B cell (primary cell): ENCODE results near the gene PDCD6IP. TPM values are rescaled to one million over a fixed set of nuclear protein-coding genes. Genes with fewer than 3 reads are reported as not detected.

Experiments
- ATAC-seq: fragments of 200-7000 bp; cut with Tn5 transposase; one replicate; pipeline ENCODE4 v1.10.0; 2021; ENCODE audit warnings: low read depth, mild to moderate bottlenecking, moderate number of reproducible peaks, moderate library complexity
- CTCF ChIA-PET: fragments of 350-600 bp; sonication (Branson Sonifier 250); formaldehyde crosslinking; loops from one replicate; lab custom pipeline; 2021; ENCODE audit warnings: antibody characterized with exemption, inconsistent platforms; lab: Charles Lee
- POLR2A ChIA-PET: fragments of 350-600 bp; sonication (Branson Sonifier 250); formaldehyde crosslinking; loops from one replicate; lab custom pipeline; 2021; ENCODE audit warnings: antibody characterized with exemption; lab: Charles Lee
- DNase-seq: peaks from one replicate; pipeline ENCODE4 v3.0.0; 2013
- H2AFZ ChIP-seq: 2 replicates; pipeline ENCODE4 v1.6.1; 2012; ENCODE audit warnings: mild to moderate bottlenecking, low read depth, low read length; ENCODE audit not compliant: insufficient read depth, poor library complexity, severe bottlenecking
- H3K27ac ChIP-seq, 2 donors: 1 replicate in 1 of 2; 2 replicates in 1 of 2; pipeline ENCODE4 v1.5.1; 2012 to 2013; ENCODE audit warnings: low read length in 2 of 2, mild to moderate bottlenecking in 2 of 2, moderate library complexity in 1 of 2
- H3K27me3 ChIP-seq, 4 experiments: fragments of 200-600 bp in 1 of 4; sonication (generic) in 1 of 4; replicated peaks in 1 of 4; 1 replicate in 2 of 4; 2 replicates in 2 of 4; pipeline versions ENCODE4 v1.6.1 to v1.7.0; 2013 to 2016; ENCODE audit warnings: low read length in 3 of 4, mild to moderate bottlenecking in 2 of 4, mixed read lengths in 1 of 4, moderate library complexity in 1 of 4; ENCODE audit not compliant: insufficient read depth in 4 of 4, control insufficient read depth in 3 of 4; ENCODE audit errors: control extremely low read depth in 1 of 4
- H3K36me3 ChIP-seq, 2 experiments: replicated peaks in 1 of 2; 1 replicate in 1 of 2; 2 replicates in 1 of 2; pipeline versions ENCODE4 v1.6.1 to v1.7.1; 2013; ENCODE audit warnings: low read length in 1 of 2; ENCODE audit not compliant: insufficient read depth in 2 of 2, control insufficient read depth in 1 of 2; ENCODE audit errors: control extremely low read depth in 1 of 2, extremely low read depth in 1 of 2
- H3K4me1 ChIP-seq, 2 donors: fragments of 200-600 bp in 1 of 2; sonication (generic) in 1 of 2; 1 replicate in 1 of 2; 2 replicates in 1 of 2; pipeline versions ENCODE4 v1.5.1 to v1.6.1; 2013 to 2017; ENCODE audit warnings: low read length in 2 of 2; ENCODE audit not compliant: control insufficient read depth in 2 of 2, insufficient read depth in 2 of 2
- H3K4me2 ChIP-seq: replicated peaks from 2 replicates; pipeline ENCODE3; 2012; ENCODE audit warnings: mild to moderate bottlenecking, low read depth, low read length; ENCODE audit not compliant: poor library complexity, severe bottlenecking
- H3K4me3 ChIP-seq, 5 experiments: fragments of 200-600 bp in 1 of 5; sonication (generic) in 1 of 5; 1 replicate in 3 of 5; 2 replicates in 2 of 5; pipeline versions ENCODE4 v1.5.1 to v1.7.0; 2011 to 2016; ENCODE audit warnings: low read length in 4 of 5, mild to moderate bottlenecking in 4 of 5, low read depth in 2 of 5, control low read depth in 1 of 5, moderate library complexity in 1 of 5; ENCODE audit not compliant: insufficient read depth in 1 of 5; ENCODE audit errors: control extremely low read depth in 1 of 5, extremely low read depth in 1 of 5
- H3K79me2 ChIP-seq: fragments of 200-600 bp; sonication (generic); one replicate; pipeline ENCODE4 v1.6.0; 2016; ENCODE audit warnings: low read length; ENCODE audit not compliant: control insufficient read depth, insufficient read depth
- H3K9ac ChIP-seq: fragments of 200-600 bp; sonication (generic); 2 replicates; pipeline ENCODE4 v1.6.1; 2017; ENCODE audit warnings: mild to moderate bottlenecking, low read length, moderate library complexity
- H3K9me3 ChIP-seq, 3 donors: one replicate each; pipeline versions ENCODE4 v1.6.1 to v1.7.1; 2013; ENCODE audit warnings: low read length in 2 of 3; ENCODE audit not compliant: control insufficient read depth in 2 of 3, insufficient read depth in 1 of 3; ENCODE audit errors: control extremely low read depth in 1 of 3
- H4K20me1 ChIP-seq: 2 replicates; pipeline ENCODE4 v1.6.0; 2012; ENCODE audit warnings: mild to moderate bottlenecking, low read length; ENCODE audit not compliant: insufficient read depth, control insufficient read depth, poor library complexity, severe bottlenecking
- H3K27ac Mint-ChIP-seq: one replicate; pipeline ENCODE4 v1.8.0; 2021; ENCODE audit warnings: mixed read lengths
- H3K27me3 Mint-ChIP-seq: one replicate; pipeline ENCODE4 v1.8.0; 2021; ENCODE audit warnings: mixed read lengths
- H3K4me1 Mint-ChIP-seq: one replicate; pipeline ENCODE4 v1.8.0; 2021; ENCODE audit warnings: mixed read lengths
- H3K4me3 Mint-ChIP-seq: one replicate; pipeline ENCODE4 v1.8.0; 2021; ENCODE audit warnings: mixed read lengths
- H3K9me3 Mint-ChIP-seq: one replicate; pipeline ENCODE4 v1.8.0; 2022; ENCODE audit warnings: mixed read lengths; ENCODE audit not compliant: insufficient read depth
- EZH2 ChIP-seq: IDR thresholded peaks from 2 replicates; pipeline ENCODE4 v1.6.1; 2012; ENCODE audit warnings: borderline replicate concordance, low read depth, mild to moderate bottlenecking, moderate library complexity, low read length; ENCODE audit not compliant: insufficient read depth, poor library complexity, severe bottlenecking
- WGBS: methylation state at CpG from one replicate; pipeline ENCODE4 v1.1.5; 2013; ENCODE audit warnings: missing lambda C conversion rate; ENCODE audit not compliant: insufficient coverage; 5-methylcytosine and 5-hydroxymethylcytosine counted together
- intact Hi-C: fragments of 100-400 bp; cut with micrococcal nuclease; formaldehyde crosslinking; loops from one replicate; pipeline ENCODE4 v1.10.0; 2022
- polyA plus RNA-seq: library from polyadenylated mRNA; depleted of rRNA; stranded (reverse); fragments of >200 nt; gene quantifications from 2 replicates; pipeline ENCODE4 v1.2.3, GENCODE V29; 2012
- total RNA-seq, 2 donors: library from RNA; stranded (reverse); fragments of 120-200 nt in 1 of 2; gene quantifications; 1 replicate in 1 of 2; 2 replicates in 1 of 2; pipeline versions ENCODE4 v1.2.3 to v1.2.4, GENCODE V29; 2013 to 2022
- TF ChIP-seq, protein P1 (sequence below): fragments of 200-600 bp; IDR thresholded peaks from one replicate; pipeline ENCODE4 v1.8.0; 2022; ENCODE audit warnings: antibody characterized with exemption, mild to moderate bottlenecking

Gene PDCD6IP
- total and polyA plus RNA-seq, 2 donors (not counting 1 experiment from before 2014, with no cell fraction given) = 103 to 276 TPM

GRCh38 chr3:33914212-33914611 lies 115.8 kb downstream of the PDCD6IP start:
- no peak overlapping the region for H3K4me2 ChIP-seq
- DNase-seq = no peak
- H2AFZ ChIP-seq = no peak overlapping the region
- H3K4me1 Mint-ChIP-seq = peaks cover 3% of the 10 kb centered on the region
- H3K27me3 Mint-ChIP-seq = peaks cover 9% of the 10 kb centered on the region
- H4K20me1 ChIP-seq = no peaks in the 10 kb centered on the region
- ATAC-seq = no peak
- no peak overlapping the region for H3K4me3 Mint-ChIP-seq
- no peaks in the 10 kb centered on the region for H3K79me2 ChIP-seq
- ChIA-PET POLR2A (no interaction called here), CTCF (interaction anchor here (2.3 to 2.8 kb wide), 2 partner anchors 770 to 1994 kb away, joined by 10 to 12 read pairs; no protein-coding TSS in a partner anchor)
- WGBS = no CpG with 5 or more reads among the region's 2 CpGs
- H3K27ac Mint-ChIP-seq = no peak overlapping the region
- intact Hi-C loops = no loop called here
- no peaks in the 10 kb centered on the region for H3K9me3 ChIP-seq
- no peaks in the 10 kb centered on the region for H3K9me3 Mint-ChIP-seq
- no peaks in the 10 kb centered on the region for H3K27me3 ChIP-seq
- H3K4me3 ChIP-seq = no peak overlapping the region
- H3K27ac ChIP-seq = no peak overlapping the region
- no peaks in the 10 kb centered on the region for H3K36me3 ChIP-seq
- no peak overlapping the region for H3K9ac ChIP-seq
- TF ChIP-seq EZH2 = no peak
- TF ChIP-seq, protein P1, sequence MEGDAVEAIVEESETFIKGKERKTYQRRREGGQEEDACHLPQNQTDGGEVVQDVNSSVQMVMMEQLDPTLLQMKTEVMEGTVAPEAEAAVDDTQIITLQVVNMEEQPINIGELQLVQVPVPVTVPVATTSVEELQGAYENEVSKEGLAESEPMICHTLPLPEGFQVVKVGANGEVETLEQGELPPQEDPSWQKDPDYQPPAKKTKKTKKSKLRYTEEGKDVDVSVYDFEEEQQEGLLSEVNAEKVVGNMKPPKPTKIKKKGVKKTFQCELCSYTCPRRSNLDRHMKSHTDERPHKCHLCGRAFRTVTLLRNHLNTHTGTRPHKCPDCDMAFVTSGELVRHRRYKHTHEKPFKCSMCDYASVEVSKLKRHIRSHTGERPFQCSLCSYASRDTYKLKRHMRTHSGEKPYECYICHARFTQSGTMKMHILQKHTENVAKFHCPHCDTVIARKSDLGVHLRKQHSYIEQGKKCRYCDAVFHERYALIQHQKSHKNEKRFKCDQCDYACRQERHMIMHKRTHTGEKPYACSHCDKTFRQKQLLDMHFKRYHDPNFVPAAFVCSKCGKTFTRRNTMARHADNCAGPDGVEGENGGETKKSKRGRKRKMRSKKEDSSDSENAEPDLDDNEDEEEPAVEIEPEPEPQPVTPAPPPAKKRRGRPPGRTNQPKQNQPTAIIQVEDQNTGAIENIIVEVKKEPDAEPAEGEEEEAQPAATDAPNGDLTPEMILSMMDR = no peak
- H3K4me1 ChIP-seq = no peaks in the 10 kb centered on the region

DNA sequence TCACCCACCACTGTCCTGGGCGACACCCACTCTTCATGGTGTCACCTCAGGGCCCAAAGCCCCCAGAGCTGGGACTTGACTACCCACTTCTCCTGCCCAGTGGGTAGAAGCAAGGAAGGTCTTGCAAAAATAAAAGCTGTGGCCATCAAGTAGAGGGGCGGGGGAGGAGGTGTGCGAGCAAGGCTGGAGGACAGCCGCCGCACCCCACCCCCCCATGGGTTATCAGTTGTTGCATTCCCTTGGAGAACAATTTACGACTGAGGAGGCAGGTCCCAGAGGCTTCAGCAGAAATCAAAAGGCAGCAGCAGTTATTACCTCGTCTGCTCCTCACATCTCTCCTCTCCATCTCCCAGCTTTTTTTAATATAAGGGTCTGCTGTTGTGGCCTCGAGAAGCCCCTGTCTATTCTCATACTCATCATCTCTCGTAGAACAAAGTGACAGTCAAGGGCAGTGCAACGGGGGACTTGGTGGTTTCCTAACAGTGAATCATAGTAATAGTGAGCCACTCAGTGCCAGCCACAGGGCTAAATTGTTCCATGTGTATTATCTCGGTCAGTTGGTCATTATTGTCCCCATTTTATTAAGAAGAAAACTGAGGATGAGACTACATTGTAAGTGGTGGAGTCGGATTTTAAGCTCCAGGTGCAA lies 116.4 kb downstream of the PDCD6IP start:
- no peaks in the 10 kb centered on the region for H3K27me3 ChIP-seq
- H3K27ac ChIP-seq = no peak overlapping the region
- TF ChIP-seq, protein P1 = no peak
- no peak for TF ChIP-seq EZH2
- H3K36me3 ChIP-seq = no peaks in the 10 kb centered on the region
- no peaks in the 10 kb centered on the region for H3K9me3 ChIP-seq
- H3K4me3 Mint-ChIP-seq = no peak overlapping the region
- ChIA-PET CTCF (interaction anchor here (2.3 to 2.8 kb wide), 2 partner anchors 769 to 1993 kb away, joined by 10 to 12 read pairs; no protein-coding TSS in a partner anchor), POLR2A (no interaction called here)
- H3K9me3 Mint-ChIP-seq = no peaks in the 10 kb centered on the region
- H3K4me1 ChIP-seq = no peaks in the 10 kb centered on the region
- H3K27ac Mint-ChIP-seq = no peak overlapping the region
- DNase-seq (no peak), ATAC-seq (no peak)
- whole genome bisulfite sequencing = 98% methylated on average over 5 of the region's 12 CpGs
- H3K4me3 ChIP-seq = no peak overlapping the region
- no peaks in the 10 kb centered on the region for H4K20me1 ChIP-seq
- H3K4me1 Mint-ChIP-seq = peaks cover 3% of the 10 kb centered on the region
- H3K79me2 ChIP-seq = no peaks in the 10 kb centered on the region
- H3K9ac ChIP-seq = no peak overlapping the region
- intact Hi-C loops = no loop called here
- no peak overlapping the region for H3K4me2 ChIP-seq
- H3K27me3 Mint-ChIP-seq = peaks cover 9% of the 10 kb centered on the region
- no peak overlapping the region for H2AFZ ChIP-seq
